GM18861 (cell line): Measurements from ENCODE around the gene ZSCAN9.

Source experiments
- ATAC-seq: cut with Tn5 transposase; IDR thresholded peaks from one replicate; pipeline ENCODE4 v1.9.1; 2021; ENCODE audit not compliant: unreplicated experiment

Gene ZSCAN9

GRCh38 chr6:28266563-28266961 lies 41.5 kb downstream of the ZSCAN9 start:
- ATAC-seq: no peak

- peak; percentile 82 for ATAC-seq
Measured at GRCh38 chr6:28266962-28267694, 42.1 kb downstream of the ZSCAN9 start, which contains the start of gene ZSCAN26. Gene ZSCAN26, plus strand, starts transcription at chr6:28267143. Its CDS starts 4,777 bp downstream, at chr6:28271920.

- no peak for ATAC-seq
Measured at GRCh38 chr6:28267695-28268059, 42.6 kb downstream of the ZSCAN9 start.

GRCh38 chr6:28269492-28269891 lies 44.4 kb downstream of the ZSCAN9 start:
- no peak for ATAC-seq

GRCh38 chr6:28274888-28275287 lies 49.8 kb downstream of the ZSCAN9 start:
- ATAC-seq: no peak

- ATAC-seq: no peak
Measured at GRCh38 chr6:28277746-28278145, 52.7 kb downstream of the ZSCAN9 start.

GRCh38 chr6:28280595-28281287 lies 55.7 kb downstream of the ZSCAN9 start:
- no peak for ATAC-seq

GRCh38 chr6:28281288-28282064 lies 56.4 kb downstream of the ZSCAN9 start, which contains the start of gene PGBD1:
Gene PGBD1, plus strand, starts transcription at chr6:28281572. Its CDS starts 2,242 bp downstream, at chr6:28283814.
- peak; percentile 74 for ATAC-seq

- ATAC-seq: no peak
Measured at GRCh38 chr6:28282926-28283325, 57.9 kb downstream of the ZSCAN9 start.
